ENCODE data around the gene ZFP57.

The ZFP57 gene

GRCh38 chr6:29680904-29681303 is at the start of gene ZFP57:
ZFP57 (minus strand) TSS chr6:29681152; CDS start chr6:29677003, 4,149 bp downstream.
- DNase-seq: no peak

- DNase-seq: no peak
Measured at GRCh38 chr6:29730575-29731126, 49.7 kb upstream of the ZFP57 start.

DNA sequence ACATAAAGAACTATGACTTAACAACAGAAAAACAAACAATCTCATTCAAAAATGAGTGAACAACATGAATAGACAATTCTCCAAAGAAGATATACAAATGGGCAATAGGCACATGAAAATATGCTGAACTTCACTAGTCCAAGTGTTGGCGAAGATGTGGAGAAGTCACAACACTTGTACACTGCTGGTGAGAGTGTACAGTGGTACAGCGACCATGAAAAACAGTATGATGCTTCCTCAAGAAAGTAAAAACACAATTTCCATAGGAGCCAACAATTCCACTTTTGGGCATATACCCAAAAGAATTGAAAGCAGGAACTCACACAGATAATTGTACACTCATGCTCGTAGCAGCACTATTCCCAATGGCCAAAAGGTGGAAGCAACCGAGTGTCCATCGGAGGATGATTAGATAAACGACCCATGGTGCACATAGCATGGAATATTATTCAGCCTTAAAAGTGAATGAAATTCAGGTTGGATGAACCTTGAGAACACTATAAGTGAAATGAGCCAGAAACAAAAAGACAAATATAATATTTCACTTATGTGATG is 48.9 kb upstream of the ZFP57 start:
- no peak for DNase-seq

- no peak for DNase-seq
Measured at GRCh38 chr6:29728875-29729270, 47.9 kb upstream of the ZFP57 start.

DNA sequence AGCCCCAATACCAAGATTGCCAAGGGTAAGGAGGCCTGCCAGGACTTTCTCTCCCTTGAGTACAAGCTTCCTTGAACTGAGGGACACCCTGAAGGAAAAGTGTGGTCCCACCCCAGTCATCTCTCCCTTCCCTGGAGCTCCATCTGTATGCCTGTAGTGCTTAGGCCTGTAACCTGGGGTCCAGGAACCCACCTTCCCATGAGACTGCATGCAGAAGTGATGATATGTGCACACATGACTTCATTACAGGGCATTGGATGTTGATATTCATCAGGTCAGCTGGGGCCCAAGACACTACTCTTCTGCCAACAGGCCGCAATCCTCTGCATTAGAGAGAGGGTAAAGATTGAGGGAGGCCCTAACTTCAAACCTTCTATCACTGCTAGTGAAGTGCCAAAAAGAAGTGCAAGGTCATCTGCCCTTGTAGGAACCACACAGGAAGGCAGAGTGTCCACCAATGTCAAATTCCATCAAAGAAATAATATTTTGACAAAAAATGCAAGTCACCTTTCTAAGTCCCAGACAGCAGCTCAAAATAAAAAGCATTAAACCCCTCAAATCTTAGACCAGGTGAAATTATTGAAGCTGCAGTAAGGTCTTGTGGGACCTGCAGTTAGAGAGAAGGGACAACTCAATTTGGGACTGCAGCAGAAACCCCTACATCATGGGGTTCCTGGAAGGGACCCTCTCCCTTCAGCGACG is 47.4 kb upstream of the ZFP57 start:
- no peak for DNase-seq

- no peak for DNase-seq
Measured at GRCh38 chr6:29727637-29728036, 46.7 kb upstream of the ZFP57 start.

DNA sequence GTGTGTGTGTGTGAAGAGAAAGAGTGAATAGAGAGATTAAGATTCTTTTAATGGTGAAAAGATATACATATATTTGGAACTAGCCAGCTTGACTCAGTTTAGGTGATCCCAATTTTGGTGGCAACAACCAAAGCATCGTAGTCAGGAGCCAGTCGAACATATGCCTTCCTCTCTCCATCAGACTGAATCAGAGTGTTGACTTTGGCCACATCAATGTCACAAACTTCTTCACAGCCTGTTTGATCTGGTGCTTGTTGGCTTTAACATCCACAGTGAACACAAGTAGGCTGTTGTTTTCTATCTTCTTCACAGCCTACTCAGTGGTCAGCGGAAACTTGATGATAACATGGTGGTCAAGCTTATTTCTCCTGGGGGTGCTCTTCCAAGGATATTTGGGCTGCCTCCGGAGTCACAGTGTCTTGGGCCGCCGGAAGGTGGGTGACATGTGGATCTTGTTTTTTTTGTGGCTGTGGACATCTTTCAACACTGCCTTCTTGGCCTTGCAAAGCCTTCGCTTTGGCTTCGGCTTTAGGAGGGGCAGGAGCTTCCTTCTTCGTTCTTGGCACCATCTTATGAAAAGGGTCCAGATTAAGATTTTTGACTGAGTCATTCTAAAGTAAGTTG is 45.7 kb upstream of the ZFP57 start:
- no peak for DNase-seq

- DNase-seq: no peak
Measured at GRCh38 chr6:29726001-29726400, 45.0 kb upstream of the ZFP57 start.

DNA sequence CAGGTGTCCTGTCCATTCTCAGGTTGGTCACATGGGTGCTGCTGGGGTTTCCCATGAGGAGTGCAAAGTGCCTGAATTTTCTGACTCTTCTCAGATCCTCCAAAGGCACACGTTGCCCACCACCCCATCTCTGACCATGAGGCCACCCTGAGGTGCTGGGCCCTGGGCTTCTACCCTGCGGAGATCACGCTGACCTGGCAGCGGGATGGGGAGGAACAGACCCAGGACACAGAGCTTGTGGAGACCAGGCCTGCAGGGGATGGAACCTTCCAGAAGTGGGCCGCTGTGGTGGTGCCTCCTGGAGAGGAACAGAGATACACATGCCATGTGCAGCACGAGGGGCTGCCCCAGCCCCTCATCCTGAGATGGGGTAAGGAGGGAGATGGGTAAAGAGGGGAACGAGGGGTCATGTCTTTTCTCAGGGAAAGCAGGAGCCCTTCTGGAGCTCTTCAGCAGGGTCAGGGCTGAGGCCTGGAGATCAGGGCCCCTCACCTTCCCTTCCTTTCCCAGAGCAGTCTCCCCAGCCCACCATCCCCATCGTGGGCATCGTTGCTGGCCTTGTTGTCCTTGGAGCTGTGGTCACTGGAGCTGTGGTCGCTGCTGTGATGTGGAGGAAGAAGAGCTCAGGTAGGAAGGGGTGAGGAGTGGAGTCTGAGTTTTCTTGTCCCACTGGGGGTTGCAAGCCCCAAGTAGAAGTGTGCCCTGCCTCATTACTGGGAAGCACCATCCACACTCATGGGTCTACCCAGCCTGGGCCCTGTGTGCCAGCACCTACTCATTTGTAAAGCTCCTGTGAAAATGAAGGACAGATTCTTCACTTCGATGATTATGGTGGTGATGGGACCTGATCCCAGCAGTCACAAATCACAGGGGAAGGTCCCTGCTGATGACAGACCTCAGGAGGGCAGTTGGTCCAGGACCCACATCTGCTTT is 44.3 kb upstream of the ZFP57 start:
- no peak for DNase-seq

GRCh38 chr6:29723666-29724588 is 43.0 kb upstream of the ZFP57 start:
- DNase-seq: peak; percentile 93

DNA sequence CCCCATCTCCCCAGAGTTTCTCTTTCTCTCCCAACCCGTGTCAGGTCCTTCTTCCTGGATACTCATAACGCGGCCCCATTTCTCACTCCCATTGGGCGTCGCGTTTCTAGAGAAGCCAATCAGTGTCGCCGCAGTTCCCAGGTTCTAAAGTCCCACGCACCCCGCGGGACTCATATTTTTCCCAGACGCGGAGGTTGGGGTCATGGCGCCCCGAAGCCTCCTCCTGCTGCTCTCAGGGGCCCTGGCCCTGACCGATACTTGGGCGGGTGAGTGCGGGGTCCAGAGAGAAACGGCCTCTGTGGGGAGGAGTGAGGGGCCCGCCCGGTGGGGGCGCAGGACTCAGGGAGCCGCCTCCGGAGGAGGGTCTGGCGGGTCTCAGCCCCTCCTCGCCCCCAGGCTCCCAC is 42.3 kb upstream of the ZFP57 start, which contains the start of gene HLA-F:
TSS of gene HLA-F (plus strand) at position 173 of the 404 bp plus-strand sequence. CDS start at position 203, 30 bp downstream.
- DNase-seq: peak; percentile 93

DNA sequence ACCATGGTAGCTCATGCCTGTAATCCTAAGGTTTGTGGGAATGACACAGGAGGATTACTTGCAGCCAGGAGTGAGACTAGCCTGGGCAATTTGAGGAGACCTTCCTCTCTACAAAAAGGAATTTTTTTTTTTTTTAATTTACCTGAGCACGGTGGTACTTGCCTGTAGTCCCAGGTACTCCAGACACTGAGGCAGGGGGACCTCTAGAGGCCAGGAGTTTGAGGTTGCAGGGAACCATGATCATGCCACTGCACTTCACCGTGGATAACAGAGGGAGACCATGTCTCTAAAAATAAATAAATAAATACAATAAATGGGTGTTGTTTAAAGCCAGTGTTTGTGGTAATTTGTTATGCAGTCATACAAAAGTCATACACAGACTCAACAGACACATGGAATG is 39.9 kb upstream of the ZFP57 start:
- DNase-seq: no peak

- no peak for DNase-seq
Measured at GRCh38 chr6:29710281-29710941, 29.5 kb upstream of the ZFP57 start.

- peak; percentile 69 for DNase-seq
Measured at GRCh38 chr6:29709188-29709587, 28.2 kb upstream of the ZFP57 start.

- peak; percentile 80 for DNase-seq
Measured at GRCh38 chr6:29708432-29709179, 27.7 kb upstream of the ZFP57 start.

- no peak for DNase-seq
Measured at GRCh38 chr6:29705389-29706231, 24.7 kb upstream of the ZFP57 start.

DNA sequence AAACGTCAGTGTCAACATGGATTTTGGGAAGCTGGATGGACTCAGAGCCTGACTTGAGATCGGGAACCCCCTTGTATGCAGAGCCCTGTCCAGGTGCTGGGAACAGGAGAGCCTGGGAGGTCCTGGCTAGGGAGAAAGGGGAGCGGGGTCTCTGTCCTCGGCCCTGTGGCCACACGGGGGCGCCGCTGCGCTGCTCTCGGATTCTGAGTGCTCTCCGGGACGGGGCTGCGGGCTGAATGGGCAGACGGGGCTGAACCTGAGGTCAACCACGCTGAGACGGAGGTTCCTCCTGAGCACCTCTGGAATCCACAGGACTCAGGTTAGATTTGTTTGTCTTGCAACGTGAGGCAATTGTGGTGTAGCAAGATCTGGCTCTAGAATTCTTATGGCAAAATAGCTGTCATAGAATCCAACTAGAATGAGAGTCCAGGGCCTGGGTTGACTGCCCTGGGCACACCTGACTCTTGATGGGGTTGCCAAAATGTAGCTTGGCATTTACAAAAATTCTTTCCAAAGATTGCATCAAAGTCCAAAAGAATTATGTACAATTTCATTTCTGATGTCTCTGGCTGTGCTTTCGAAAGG is 21.7 kb upstream of the ZFP57 start:
- DNase-seq: peak; percentile 91

- DNase-seq: no peak
Measured at GRCh38 chr6:29696147-29697125, 15.5 kb upstream of the ZFP57 start.

All from activated effector memory CD4-positive, alpha-beta T cell treated with anti-CD3 and anti-CD28 coated beads, Interleukin-2, amount 50 U/mL, for 16 hours (primary cell).